ENCODE results near the gene TMEM176A.

Gene TMEM176A

DNA sequence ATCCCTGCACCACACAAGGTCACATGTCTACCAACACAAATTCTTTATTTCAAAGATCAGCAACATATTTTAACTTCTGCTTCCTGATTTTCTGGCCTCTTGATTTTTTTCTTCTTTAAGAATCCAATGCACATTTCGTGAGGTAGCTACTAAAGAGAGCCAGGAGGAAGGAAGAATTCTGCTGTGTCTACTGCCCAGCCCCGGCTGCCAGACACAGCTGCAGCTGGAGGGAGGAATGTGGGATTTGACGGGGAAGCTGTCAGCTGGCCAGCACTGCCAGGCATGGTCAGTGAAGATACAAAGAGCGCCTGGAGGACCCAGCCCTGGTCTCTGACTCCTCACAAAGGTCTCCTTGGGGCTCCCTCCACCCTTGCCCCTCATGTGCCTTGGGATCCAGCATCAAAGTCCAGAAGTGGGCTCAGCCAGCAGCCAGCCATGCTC is 44.9 kb downstream of the TMEM176A start:
- Histone ChIP-seq H3K36me3 (ENCODE audit: control insufficient read depth, insufficient read depth, low read length) (no peaks in the 10 kb centered on the region), H3K79me1 (ENCODE audit: low read length) (no peaks in the 10 kb centered on the region)
- no peak for DNase-seq

DNA sequence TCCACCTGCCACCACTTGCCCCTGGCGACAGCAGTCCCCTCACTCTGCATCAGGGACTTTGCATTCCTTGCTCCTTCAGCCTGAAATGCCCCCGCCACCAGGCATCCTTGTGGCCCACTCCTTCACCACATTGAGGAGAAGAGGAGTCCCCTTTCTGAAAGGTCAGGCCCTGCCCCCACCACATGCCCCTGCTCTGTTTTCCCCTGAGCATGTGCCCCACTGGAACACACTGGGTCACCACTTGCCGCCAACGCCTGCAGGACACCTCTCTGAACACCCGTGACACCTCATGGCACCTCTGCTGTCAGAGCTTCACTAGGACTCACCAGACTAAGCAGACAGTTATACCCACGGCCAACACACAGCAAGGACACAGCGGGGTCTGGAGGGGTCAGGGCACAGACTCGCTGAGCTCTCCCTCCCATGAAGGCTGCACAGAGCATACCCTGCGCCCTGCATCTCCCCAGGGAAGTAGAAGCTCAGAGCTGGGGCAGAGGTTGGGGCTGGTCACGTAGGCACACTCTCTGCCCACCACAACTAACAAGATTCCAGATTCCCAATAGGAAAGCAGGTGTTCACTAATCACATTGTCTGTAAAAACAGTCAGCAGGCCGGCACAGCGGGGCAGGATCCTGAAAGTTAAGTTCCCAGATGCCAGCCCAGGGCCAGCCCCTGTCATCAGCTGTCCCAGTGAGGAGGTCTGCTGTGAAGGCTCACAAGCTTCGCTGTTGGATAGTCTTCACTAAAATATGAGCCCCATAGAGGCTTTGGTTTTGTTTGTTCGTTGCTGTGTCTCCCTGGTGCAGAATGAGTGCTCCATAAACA is 45.9 kb downstream of the TMEM176A start:
- Histone ChIP-seq H2BK120ac (ENCODE audit: low read depth, low read length) (no peak overlapping the region), H3K4me3 (ENCODE audit: low read length) (no peak overlapping the region), H3K27me3 (ENCODE audit: insufficient read depth, low read length, poor library complexity) (no peaks in the 10 kb centered on the region), H3K56ac (ENCODE audit: low read length) (no peak overlapping the region), H3K4ac (ENCODE audit: low read depth, low read length) (no peak overlapping the region), H4K5ac (ENCODE audit: low read length) (no peak overlapping the region), H3K23ac (ENCODE audit: low read length) (no peak overlapping the region), H4K8ac (ENCODE audit: low read depth, low read length) (no peak overlapping the region), H3K79me2 (ENCODE audit: control insufficient read depth, insufficient read depth, low read length) (no peaks in the 10 kb centered on the region), H3K36me3 (ENCODE audit: control insufficient read depth, insufficient read depth, low read length) (no peaks in the 10 kb centered on the region), H3K27ac (ENCODE audit: low read depth, low read length) (no peak overlapping the region), H3K18ac (ENCODE audit: low read length) (no peak overlapping the region), H2AK5ac (ENCODE audit: low read length) (no peak overlapping the region), H3K9ac (ENCODE audit: low read length) (no peak overlapping the region), H3K4me1 (ENCODE audit: control insufficient read depth, low read depth, low read length) (no peaks in the 10 kb centered on the region), H3K79me1 (ENCODE audit: low read length) (no peaks in the 10 kb centered on the region), H2BK5ac (ENCODE audit: low read length) (no peak overlapping the region), H2BK15ac (replicated peaks; ENCODE audit: low read depth) (no peak overlapping the region), H3K4me2 (ENCODE audit: low read length) (no peak overlapping the region)
- no CpG with 5 or more reads among the region's 14 CpGs for WGBS (ENCODE audit: extremely low coverage, insufficient coverage, low lambda C conversion rate)
- DNase-seq = no peak

More for the DNA sequence above, 44.9 kb downstream of the TMEM176A start:
- no peak overlapping the region for H3K27ac ChIP-seq (ENCODE audit: low read depth, low read length)
- no peak overlapping the region for H3K18ac ChIP-seq (ENCODE audit: low read length)
- H3K9ac ChIP-seq (ENCODE audit: low read length) = no peak overlapping the region
- H3K4me2 ChIP-seq (ENCODE audit: low read length) = no peak overlapping the region
- H2BK5ac ChIP-seq (ENCODE audit: low read length) = no peak overlapping the region
- no peak overlapping the region for H2BK15ac ChIP-seq (replicated peaks; ENCODE audit: low read depth)
- no CpG with 5 or more reads among the region's 4 CpGs for WGBS (ENCODE audit: extremely low coverage, insufficient coverage, low lambda C conversion rate)
- H3K4me3 ChIP-seq (ENCODE audit: low read length) = no peak overlapping the region
- H3K27me3 ChIP-seq (ENCODE audit: insufficient read depth, low read length, poor library complexity) = no peaks in the 10 kb centered on the region
- H2BK120ac ChIP-seq (ENCODE audit: low read depth, low read length) = no peak overlapping the region
- no peak overlapping the region for H4K8ac ChIP-seq (ENCODE audit: low read depth, low read length)
- no peak overlapping the region for H4K5ac ChIP-seq (ENCODE audit: low read length)
- no peak overlapping the region for H3K4ac ChIP-seq (ENCODE audit: low read depth, low read length)
- no peaks in the 10 kb centered on the region for H3K79me2 ChIP-seq (ENCODE audit: control insufficient read depth, insufficient read depth, low read length)
- no peak overlapping the region for H2AK5ac ChIP-seq (ENCODE audit: low read length)
- H3K23ac ChIP-seq (ENCODE audit: low read length) = no peak overlapping the region
- no peaks in the 10 kb centered on the region for H3K4me1 ChIP-seq (ENCODE audit: control insufficient read depth, low read depth, low read length)
- no peak overlapping the region for H3K56ac ChIP-seq (ENCODE audit: low read length)

DNA sequence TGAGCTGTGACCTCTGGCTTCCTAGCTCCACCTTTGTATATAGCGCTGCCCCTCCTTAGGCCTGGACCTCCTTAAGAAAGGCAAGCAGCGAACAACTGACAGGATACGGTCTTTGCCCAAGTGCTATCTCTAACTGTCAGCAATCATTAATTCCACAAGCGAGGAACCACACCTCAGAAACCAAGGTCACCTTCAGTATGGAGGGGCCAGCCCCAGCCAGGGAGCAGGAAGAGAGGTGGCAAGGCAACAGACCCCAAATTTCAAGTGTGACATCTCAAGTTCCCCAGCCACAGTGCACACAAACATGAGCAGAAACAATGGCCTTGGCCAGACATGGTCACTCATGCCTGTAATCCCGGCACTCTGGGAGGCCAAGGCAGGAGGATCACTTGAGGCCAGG is 47.0 kb downstream of the TMEM176A start:
- Histone ChIP-seq H3K9ac (ENCODE audit: low read length) (no peak overlapping the region), H3K4me2 (ENCODE audit: low read length) (no peak overlapping the region), H4K8ac (ENCODE audit: low read depth, low read length) (no peak overlapping the region), H2AK5ac (ENCODE audit: low read length) (no peak overlapping the region), H3K27me3 (ENCODE audit: insufficient read depth, low read length, poor library complexity) (no peaks in the 10 kb centered on the region), H3K56ac (ENCODE audit: low read length) (no peak overlapping the region), H3K4ac (ENCODE audit: low read depth, low read length) (no peak overlapping the region), H2BK120ac (ENCODE audit: low read depth, low read length) (no peak overlapping the region), H3K4me3 (ENCODE audit: low read length) (no peak overlapping the region), H3K4me1 (ENCODE audit: control insufficient read depth, low read depth, low read length) (no peaks in the 10 kb centered on the region), H3K36me3 (ENCODE audit: control insufficient read depth, insufficient read depth, low read length) (no peaks in the 10 kb centered on the region), H3K23ac (ENCODE audit: low read length) (no peak overlapping the region), H3K27ac (ENCODE audit: low read depth, low read length) (no peak overlapping the region), H4K5ac (ENCODE audit: low read length) (no peak overlapping the region), H3K79me2 (ENCODE audit: control insufficient read depth, insufficient read depth, low read length) (no peaks in the 10 kb centered on the region), H2BK5ac (ENCODE audit: low read length) (no peak overlapping the region), H3K18ac (ENCODE audit: low read length) (no peak overlapping the region), H3K79me1 (ENCODE audit: low read length) (no peaks in the 10 kb centered on the region), H2BK15ac (replicated peaks; ENCODE audit: low read depth) (no peak overlapping the region)
- no CpG with 5 or more reads among the region's 5 CpGs for whole genome bisulfite sequencing (ENCODE audit: extremely low coverage, insufficient coverage, low lambda C conversion rate)
- no peak for DNase-seq

DNA sequence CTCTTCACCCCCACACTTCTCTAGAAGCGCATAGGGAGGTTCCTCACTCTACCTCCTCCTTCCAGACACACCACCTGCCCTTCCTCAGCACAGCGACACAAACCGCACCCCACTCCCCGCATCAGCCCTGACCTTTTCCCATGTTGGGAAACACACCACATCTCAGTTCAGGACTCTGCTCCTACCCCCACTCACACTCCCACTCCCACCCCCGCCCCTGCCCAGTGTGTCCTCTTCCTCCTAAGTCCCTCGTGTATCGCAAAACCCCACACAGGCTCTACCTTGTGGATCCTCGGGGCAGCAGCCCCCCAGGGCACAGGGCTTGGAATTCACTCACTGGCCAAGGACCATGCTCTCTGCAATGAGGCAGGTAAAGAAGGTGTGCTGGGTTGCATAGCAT is 47.5 kb downstream of the TMEM176A start:
- Histone ChIP-seq H3K79me2 (ENCODE audit: control insufficient read depth, insufficient read depth, low read length) (no peaks in the 10 kb centered on the region), H2AK5ac (ENCODE audit: low read length) (no peak overlapping the region), H3K4me3 (ENCODE audit: low read length) (no peak overlapping the region), H3K23ac (ENCODE audit: low read length) (no peak overlapping the region), H3K27me3 (ENCODE audit: insufficient read depth, low read length, poor library complexity) (no peaks in the 10 kb centered on the region), H3K36me3 (ENCODE audit: control insufficient read depth, insufficient read depth, low read length) (no peaks in the 10 kb centered on the region), H3K4ac (ENCODE audit: low read depth, low read length) (no peak overlapping the region), H2BK5ac (ENCODE audit: low read length) (no peak overlapping the region), H4K8ac (ENCODE audit: low read depth, low read length) (no peak overlapping the region), H3K56ac (ENCODE audit: low read length) (no peak overlapping the region), H2BK120ac (ENCODE audit: low read depth, low read length) (no peak overlapping the region), H3K4me2 (ENCODE audit: low read length) (no peak overlapping the region), H3K18ac (ENCODE audit: low read length) (no peak overlapping the region), H4K5ac (ENCODE audit: low read length) (no peak overlapping the region), H3K9ac (ENCODE audit: low read length) (no peak overlapping the region), H3K4me1 (ENCODE audit: control insufficient read depth, low read depth, low read length) (no peaks in the 10 kb centered on the region), H3K27ac (ENCODE audit: low read depth, low read length) (no peak overlapping the region), H2BK15ac (replicated peaks; ENCODE audit: low read depth) (no peak overlapping the region), H3K79me1 (ENCODE audit: low read length) (no peaks in the 10 kb centered on the region)
- WGBS (ENCODE audit: extremely low coverage, insufficient coverage, low lambda C conversion rate) = no CpG with 5 or more reads among the region's 8 CpGs
- no peak for DNase-seq

DNA sequence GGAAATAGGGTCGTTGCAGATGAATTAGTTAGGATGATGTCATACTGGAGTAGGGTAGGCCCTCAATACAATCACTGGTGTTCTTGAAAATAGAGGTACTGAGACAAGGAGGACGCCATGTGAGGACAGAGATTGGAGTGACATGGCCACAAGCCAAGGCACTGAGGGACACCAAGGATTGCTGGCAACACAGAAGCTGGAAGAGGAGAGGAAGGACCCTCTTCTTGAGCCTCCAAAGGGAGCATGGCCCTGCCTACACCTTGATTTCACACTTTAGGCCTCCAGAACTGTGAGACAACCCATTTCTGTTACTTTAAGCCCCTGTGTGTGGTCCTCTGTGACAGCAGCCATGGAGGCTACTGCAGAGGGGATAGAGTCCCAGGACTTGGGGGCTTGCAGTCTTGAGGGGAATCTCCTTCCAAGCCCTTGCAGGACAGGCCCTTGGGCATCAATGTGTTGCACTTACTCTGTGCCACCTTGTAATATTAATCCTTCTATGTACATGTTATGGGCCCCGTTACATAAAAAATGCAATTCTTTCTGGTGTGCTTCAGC is 48.1 kb downstream of the TMEM176A start:
- no peak overlapping the region for H3K4ac ChIP-seq (ENCODE audit: low read depth, low read length)
- no CpG with 5 or more reads among the region's 3 CpGs for WGBS (ENCODE audit: extremely low coverage, insufficient coverage, low lambda C conversion rate)
- no peak overlapping the region for H2AK5ac ChIP-seq (ENCODE audit: low read length)
- H3K4me3 ChIP-seq (ENCODE audit: low read length) = no peak overlapping the region
- H3K4me1 ChIP-seq (ENCODE audit: control insufficient read depth, low read depth, low read length) = no peaks in the 10 kb centered on the region
- H3K9ac ChIP-seq (ENCODE audit: low read length) = no peak overlapping the region
- H3K27ac ChIP-seq (ENCODE audit: low read depth, low read length) = no peak overlapping the region
- H3K56ac ChIP-seq (ENCODE audit: low read length) = no peak overlapping the region
- H3K23ac ChIP-seq (ENCODE audit: low read length) = no peak overlapping the region
- no peaks in the 10 kb centered on the region for H3K36me3 ChIP-seq (ENCODE audit: control insufficient read depth, insufficient read depth, low read length)
- H4K5ac ChIP-seq (ENCODE audit: low read length) = no peak overlapping the region
- no peak overlapping the region for H2BK120ac ChIP-seq (ENCODE audit: low read depth, low read length)
- no peak overlapping the region for H3K4me2 ChIP-seq (ENCODE audit: low read length)
- no peak for DNase-seq
- H3K18ac ChIP-seq (ENCODE audit: low read length) = no peak overlapping the region
- no peak overlapping the region for H2BK15ac ChIP-seq (replicated peaks; ENCODE audit: low read depth)
- no peak overlapping the region for H4K8ac ChIP-seq (ENCODE audit: low read depth, low read length)
- no peaks in the 10 kb centered on the region for H3K27me3 ChIP-seq (ENCODE audit: insufficient read depth, low read length, poor library complexity)
- no peaks in the 10 kb centered on the region for H3K79me2 ChIP-seq (ENCODE audit: control insufficient read depth, insufficient read depth, low read length)
- H3K79me1 ChIP-seq (ENCODE audit: low read length) = no peaks in the 10 kb centered on the region
- H2BK5ac ChIP-seq (ENCODE audit: low read length) = no peak overlapping the region

Data from mesendoderm (in vitro differentiated cells).